Endometrial microvascular endothelial cells (primary cell): ENCODE results near the gene PRXL2A. TPM values are rescaled to one million over a fixed set of nuclear protein-coding genes. Genes with fewer than 3 reads are reported as not detected.

Experiments used
- in situ Hi-C: cut with HindIII; loops from 2 replicates; pipeline ENCODE4 v1.10.0; 2017; ENCODE audit warnings: low sequenced_read_pairs, low pct_unique_long_range_greater_than_20kb; ENCODE audit errors: inconsistent ontology term
- total RNA-seq: library from RNA; depleted of rRNA; stranded (reverse); fragments of >200 nt; gene quantifications from one replicate; pipeline ENCODE4 v1.2.3, GENCODE V29; 2015; ENCODE audit errors: inconsistent ontology term

PRXL2A gene
- total RNA-seq, 1 donor from 2014 or later = 86.0 TPM

DNA sequence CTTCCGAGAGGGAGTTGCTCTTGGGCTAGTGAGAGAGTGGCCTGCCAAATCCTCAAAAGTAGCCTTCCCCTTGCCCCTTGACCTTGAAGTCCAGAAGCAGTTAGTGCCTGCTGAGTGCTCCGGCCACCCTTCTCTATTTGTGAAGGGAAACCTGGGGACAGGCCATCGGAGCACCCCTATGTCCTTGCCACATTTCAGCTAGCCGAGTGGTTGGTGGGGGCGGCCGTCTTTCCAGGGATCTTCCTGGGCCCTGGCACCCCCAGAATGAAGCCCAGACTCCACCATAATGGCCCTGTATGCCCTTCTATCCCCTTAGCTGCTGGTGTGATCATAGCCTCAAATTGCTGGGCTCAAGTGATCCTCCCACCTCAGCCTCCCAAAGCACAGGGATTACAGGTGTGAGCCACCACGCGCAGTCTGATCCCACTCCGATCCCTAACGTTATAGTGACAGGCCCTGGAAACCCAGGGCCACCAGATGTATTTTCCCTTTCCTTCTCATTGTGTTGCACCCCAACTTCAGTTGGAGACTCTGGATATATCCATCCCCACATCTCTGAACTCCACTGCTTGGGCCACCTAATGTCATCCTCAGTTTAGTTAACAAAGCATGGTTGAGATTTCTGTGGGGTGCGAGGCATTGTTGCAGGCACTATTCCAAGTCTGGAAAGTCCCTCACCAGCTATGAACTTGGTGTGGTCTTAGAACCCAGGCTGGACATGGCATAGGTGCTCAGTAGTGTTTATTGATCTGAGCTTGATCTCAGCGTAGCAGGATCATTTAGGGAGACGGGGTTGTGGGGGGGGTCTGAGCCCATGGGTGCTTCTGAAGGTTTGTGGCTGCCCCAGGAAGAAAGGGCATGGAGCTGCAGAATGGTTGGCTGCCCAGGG is 47.4 kb downstream of the PRXL2A start:
- in situ Hi-C loops = no loop called here

- in situ Hi-C loops = no loop called here
These were observed 49.4 kb downstream of the PRXL2A start for GRCh38 chr10:80457554-80458262.

DNA sequence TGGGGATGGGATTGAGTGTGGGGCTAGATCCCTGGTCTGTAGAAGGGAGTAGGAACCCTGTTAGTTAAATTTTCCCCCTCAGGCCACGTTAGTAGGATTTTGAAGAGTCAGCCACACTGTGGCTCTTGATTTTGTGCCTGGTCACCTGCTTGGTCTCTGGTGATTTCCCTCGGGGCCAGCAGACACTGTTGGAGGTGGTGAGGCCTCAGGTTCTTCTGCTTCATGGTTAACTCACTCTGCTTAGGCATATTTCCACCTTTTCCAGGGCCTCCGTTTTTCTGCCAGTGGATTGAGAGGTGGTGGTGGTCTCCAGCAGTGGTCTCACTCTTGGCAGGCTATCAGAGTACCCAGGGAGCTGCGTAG is 49.9 kb downstream of the PRXL2A start:
- in situ Hi-C loops = no loop called here

DNA sequence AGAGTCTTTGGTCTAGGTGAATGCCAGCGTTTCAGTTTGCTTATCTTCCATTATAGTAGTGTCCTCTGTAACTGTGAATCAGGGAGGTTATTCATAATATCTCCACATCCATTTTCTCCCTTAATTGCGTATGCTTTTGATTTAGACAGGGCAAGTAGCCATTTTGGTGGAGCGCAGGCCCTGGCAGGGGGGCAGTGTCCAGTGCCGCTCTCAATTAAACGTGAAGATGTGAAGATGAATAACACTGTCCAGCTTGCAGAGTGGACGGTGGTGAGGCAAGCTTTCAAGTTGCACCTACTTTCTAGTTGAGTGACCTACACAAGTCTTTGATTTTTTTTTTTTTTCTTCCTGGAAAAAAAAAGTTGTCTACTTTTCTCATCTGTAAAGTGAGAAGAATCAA is 50.3 kb downstream of the PRXL2A start:
- in situ Hi-C loops = no loop called here

DNA sequence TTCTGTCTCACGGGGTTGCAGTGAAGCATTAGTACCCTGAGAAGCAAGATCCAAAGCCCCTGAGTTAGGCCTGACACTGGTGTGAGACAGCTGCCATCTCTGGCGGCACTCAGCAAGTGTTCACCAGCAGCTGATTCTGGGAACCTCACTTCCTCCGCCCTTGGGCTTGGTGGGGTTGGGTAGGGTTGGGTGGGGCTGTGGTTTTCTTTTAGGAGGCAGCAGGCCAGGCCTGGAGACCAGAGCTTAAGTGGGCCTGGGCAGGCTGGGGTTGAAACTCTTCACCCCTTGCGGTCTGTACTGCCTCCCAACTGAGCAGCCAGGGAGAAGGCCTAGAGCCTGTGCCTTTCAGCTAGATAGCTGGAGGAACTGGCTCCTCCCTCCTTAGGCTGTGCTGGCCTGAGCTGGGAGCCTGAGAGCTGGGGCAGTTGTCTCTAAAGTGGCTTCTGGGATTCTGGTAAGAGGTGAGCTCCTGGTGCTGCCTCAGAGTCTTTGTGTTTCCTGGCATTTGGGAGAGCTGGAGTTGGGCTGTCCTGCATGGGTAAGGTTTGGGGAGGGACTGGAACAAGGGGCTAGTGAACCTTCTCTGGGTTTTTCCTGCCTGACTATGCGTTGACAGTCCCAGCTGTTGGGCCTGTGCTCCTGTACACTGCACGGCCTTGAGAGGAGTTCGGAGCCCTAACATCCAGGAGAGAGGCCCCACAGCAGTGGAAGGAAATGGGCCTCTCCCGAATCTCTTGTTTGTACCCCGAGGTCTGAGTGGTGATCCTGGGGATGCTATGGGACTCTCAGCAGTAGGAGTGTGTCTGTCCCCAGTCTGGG is 50.9 kb downstream of the PRXL2A start:
- in situ Hi-C loops = no loop called here

DNA sequence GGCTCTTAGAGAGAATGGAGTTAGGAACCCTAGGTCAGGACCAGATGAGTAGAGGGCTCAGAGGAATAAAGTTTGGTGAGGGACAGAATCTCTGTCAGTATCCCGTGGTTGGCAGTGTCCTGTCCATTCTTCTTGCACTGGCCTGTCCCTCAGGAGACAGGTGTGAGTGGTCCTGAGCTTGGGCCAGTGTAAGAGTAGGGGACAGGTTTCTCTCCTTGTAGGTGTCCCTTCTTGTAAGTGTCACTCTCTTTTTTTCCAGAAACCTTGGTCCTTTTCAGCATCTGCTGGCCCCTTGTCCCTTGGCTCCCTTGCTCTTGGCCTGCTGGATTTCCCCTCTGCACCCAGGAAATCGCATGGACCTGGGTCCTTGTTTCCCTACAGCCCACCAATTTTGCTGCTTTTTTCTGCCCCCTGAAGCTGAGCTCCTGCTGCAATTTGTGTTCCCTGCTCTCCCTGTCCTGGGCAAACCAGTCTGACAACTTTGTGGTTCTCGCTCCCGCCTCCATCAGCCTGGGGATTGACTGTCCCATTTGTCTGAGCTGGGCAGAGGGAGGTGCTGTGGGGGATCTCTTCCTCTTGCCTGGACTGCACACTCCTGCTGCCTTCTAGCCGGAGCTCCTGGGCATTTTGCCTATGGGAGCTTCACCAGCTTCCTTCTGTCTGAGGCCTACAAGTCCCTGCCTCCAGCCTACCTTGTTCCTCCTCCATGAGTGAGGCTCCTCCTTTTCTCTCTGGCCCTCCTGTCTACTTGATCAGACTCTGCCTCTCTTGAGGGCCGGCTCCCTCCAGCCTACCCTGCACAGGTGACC is 52.3 kb downstream of the PRXL2A start:
- in situ Hi-C loops = no loop called here

DNA sequence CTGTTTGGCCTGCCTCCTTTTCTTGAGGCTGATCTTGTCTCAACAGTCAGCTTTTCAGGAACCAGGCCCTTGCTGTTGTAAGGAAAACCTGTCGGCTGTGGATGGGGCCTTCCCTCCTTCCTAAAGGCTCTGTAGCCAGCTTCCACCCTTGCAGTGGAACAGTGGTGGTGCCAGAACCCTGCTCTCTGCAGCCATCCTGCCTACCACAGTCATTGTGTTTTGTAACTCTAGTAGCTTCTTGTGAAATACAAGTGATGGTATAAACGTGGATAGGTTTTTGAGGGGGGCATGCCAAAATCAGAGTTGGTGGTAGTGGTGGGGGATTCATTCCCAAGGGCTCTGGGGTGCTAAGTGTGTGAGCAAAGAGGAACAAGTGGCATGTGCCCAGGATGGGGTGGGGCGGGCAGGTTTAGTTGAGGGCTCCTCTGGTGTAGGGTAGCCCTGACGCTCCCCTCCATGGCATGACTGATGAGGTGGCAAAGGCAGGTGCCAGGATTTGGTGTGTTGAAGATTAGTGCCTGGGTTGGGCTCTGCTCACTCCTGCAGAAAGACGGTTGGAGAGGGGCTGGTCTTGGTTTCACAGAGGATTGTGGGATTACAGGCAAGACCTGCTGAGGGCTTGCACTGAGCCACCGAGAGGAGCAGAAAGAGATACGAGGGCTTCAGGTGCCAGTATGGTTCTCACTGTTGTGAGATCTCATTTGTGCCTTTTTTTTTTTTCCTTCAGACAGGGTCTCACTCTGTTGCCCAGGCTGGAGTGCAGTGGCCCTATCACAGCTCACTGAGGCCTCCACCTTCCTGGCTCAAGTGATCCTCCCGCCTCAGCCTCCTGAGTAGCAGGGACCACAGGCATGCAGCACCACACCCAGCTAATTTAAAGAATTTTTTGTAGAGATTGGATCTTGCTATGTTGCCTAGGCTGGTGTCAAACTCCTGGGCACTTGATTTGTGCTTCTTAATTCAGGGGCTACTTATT is 53.1 kb downstream of the PRXL2A start:
- in situ Hi-C loops = no loop called here

- in situ Hi-C loops = no loop called here
These were observed 54.1 kb downstream of the PRXL2A start for GRCh38 chr10:80462299-80462980.

DNA sequence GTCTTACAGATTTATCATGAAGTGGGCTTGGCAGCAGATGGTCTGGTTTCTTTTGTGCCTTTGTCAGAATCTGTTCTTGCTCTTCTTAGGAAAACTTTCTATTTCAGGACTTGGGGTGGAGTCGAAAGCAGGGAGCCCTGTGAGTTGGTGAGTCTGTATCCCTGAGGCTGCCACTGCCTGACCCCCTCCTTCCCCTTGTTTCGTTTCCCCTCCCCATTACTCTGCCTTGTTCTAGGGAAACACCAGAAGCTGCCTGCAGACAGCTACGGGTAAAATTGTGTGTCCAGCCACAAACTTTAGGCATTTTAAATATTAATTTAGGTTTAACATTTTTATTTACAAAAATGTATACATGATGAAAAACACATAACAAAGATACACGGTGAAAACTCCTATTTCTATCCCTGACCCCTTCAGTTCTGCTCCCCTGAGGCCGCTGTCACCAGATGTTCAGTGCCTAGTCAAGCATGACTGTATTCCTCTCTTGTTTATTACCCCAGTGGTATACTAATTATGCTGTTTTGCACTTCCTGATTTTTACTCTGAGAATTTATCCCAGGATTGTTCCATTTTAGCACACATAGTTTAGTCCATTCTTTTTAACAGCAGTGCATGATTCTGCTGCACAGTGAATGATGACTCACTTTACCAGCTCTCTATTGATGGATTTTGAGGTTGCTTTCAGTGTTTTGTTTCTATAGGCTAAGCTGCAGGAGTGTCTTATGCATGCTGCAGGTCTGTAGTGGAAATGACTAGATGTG is 54.8 kb downstream of the PRXL2A start:
- in situ Hi-C loops = no loop called here

DNA sequence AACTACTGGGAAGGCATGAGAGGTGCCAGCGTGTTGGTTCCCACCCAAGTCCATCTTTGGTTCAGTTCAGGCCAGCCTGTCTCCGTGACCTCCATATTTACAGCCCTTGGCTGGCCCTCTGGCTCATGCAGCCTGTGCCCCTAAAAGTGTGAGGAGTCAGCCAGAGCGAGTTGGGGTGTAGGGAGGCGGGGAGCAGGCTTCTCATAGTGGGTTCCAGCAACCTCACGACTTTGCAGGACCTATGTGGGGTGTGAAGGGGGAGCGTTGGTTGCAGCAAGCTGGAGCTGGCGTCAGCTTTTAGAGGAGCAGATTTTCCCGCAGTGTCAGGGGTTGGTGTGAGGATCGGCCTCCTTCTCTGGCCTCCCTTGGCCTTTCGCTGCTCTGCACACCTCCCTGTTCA is 55.5 kb downstream of the PRXL2A start:
- in situ Hi-C loops = no loop called here

GRCh38 chr10:80464557-80465450 is 56.5 kb downstream of the PRXL2A start:
- in situ Hi-C loops = loop anchor here (5.0 kb wide), 1 partner anchor 42 kb away; no protein-coding TSS in a partner anchor

DNA sequence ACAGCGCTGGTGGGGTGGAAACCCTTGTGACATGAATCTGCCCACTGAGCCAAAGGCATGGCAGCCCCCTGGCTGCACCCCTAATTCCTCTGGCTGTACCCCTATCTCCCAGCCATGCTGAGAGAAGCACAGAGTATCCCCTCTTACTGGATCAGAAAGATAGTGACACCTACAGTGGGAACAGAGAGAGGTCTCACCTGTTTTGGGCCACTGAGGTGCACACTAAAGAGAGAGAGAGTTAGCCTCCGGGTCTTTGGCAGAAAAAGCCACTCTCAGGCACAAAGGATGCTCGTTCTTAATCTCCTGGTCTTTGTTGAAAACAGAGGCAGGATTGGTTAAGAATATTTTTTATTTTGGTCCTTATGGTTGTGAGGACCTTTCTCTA is 57.1 kb downstream of the PRXL2A start:
- in situ Hi-C loops = loop anchor here (5.0 kb wide), 1 partner anchor 42 kb away; no protein-coding TSS in a partner anchor

- in situ Hi-C loops = loop anchor here (5.0 kb wide), 1 partner anchor 41 kb away; no protein-coding TSS in a partner anchor
These were observed 57.7 kb downstream of the PRXL2A start for GRCh38 chr10:80465839-80466590.

GRCh38 chr10:80466724-80467326 is 58.5 kb downstream of the PRXL2A start:
- in situ Hi-C loops = loop anchor here (5.0 kb wide), 1 partner anchor 40 kb away; no protein-coding TSS in a partner anchor
